Neuronal stem cell (in vitro differentiated cells): ENCODE data around the gene LRRC32.

Experiments used
- DNase-seq: peaks from one replicate; pipeline ENCODE4 v3.0.0-alpha.2; 2013; ENCODE audit warnings: low spot score
- H2AFZ ChIP-seq: one replicate; pipeline ENCODE4 v1.6.1; 2013; ENCODE audit warnings: mild to moderate bottlenecking, low read length, inconsistent platforms
- H2AK5ac ChIP-seq: 2 replicates; pipeline ENCODE4 v1.6.1; 2013; ENCODE audit warnings: low read depth, mild to moderate bottlenecking, inconsistent platforms, low read length, moderate library complexity, mixed read lengths
- H2BK120ac ChIP-seq: 2 replicates; pipeline ENCODE4 v1.6.1; 2013; ENCODE audit warnings: low read depth, mild to moderate bottlenecking, inconsistent platforms, low read length, moderate library complexity, mixed read lengths
- H2BK12ac ChIP-seq: one replicate; pipeline ENCODE4 v1.6.1; 2013; ENCODE audit warnings: low read length, inconsistent platforms
- H2BK15ac ChIP-seq: 2 replicates; pipeline ENCODE4 v1.6.1; 2013; ENCODE audit warnings: mild to moderate bottlenecking, low read length, inconsistent platforms, mixed read lengths
- H2BK5ac ChIP-seq: one replicate; pipeline ENCODE4 v1.6.1; 2013; ENCODE audit warnings: inconsistent platforms, mild to moderate bottlenecking, low read length, moderate library complexity
- H3K14ac ChIP-seq: one replicate; pipeline ENCODE4 v1.6.1; 2013; ENCODE audit warnings: low read length, inconsistent platforms
- H3K18ac ChIP-seq: 2 replicates; pipeline ENCODE4 v1.6.1; 2013; ENCODE audit warnings: low read length, inconsistent platforms
- H3K23ac ChIP-seq: 2 replicates; pipeline ENCODE4 v1.6.1; 2013; ENCODE audit warnings: low read depth, mild to moderate bottlenecking, mixed read lengths, low read length, inconsistent platforms; ENCODE audit not compliant: poor library complexity
- H3K27ac ChIP-seq: replicated peaks from 3 replicates; pipeline ENCODE4 v1.5.1; 2013; ENCODE audit warnings: low read length, inconsistent platforms
- H3K27me3 ChIP-seq, 3 experiments: 2 replicates each; pipeline ENCODE4 v1.6.1; 2013; ENCODE audit warnings: low read length in 3 of 3, mild to moderate bottlenecking in 2 of 3, inconsistent platforms in 1 of 3, low read depth in 1 of 3, mixed read lengths in 1 of 3, moderate library complexity in 1 of 3; ENCODE audit not compliant: control insufficient read depth in 3 of 3, insufficient read depth in 3 of 3
- H3K36me3 ChIP-seq, 2 donors: replicated peaks in 1 of 2; 2 replicates each; pipeline ENCODE4 v1.6.1; 2013; ENCODE audit warnings: low read length in 2 of 2; ENCODE audit not compliant: control insufficient read depth in 2 of 2, insufficient read depth in 2 of 2
- H3K4ac ChIP-seq: 2 replicates; pipeline ENCODE4 v1.6.1; 2013; ENCODE audit warnings: inconsistent platforms, mild to moderate bottlenecking, low read length, moderate library complexity
- H3K4me1 ChIP-seq, 2 donors: 1 replicate in 1 of 2; 2 replicates in 1 of 2; pipeline ENCODE4 v1.6.1; 2013; ENCODE audit warnings: low read length in 2 of 2, low read depth in 1 of 2; ENCODE audit not compliant: control insufficient read depth in 2 of 2, insufficient read depth in 1 of 2
- H3K4me2 ChIP-seq: one replicate; pipeline ENCODE4 v1.6.1; 2013; ENCODE audit warnings: mild to moderate bottlenecking, low read length, inconsistent platforms; ENCODE audit not compliant: insufficient read depth, poor library complexity, severe bottlenecking
- H3K4me3 ChIP-seq, 2 donors: 2 replicates each; pipeline ENCODE4 v1.5.1; 2013; ENCODE audit warnings: low read length in 2 of 2, mild to moderate bottlenecking in 2 of 2, inconsistent platforms in 1 of 2, moderate library complexity in 1 of 2
- H3K79me1 ChIP-seq: one replicate; pipeline ENCODE4 v1.6.1; 2013; ENCODE audit warnings: low read depth, mild to moderate bottlenecking, inconsistent platforms, low read length, moderate library complexity
- H3K9ac ChIP-seq: one replicate; pipeline ENCODE4 v1.6.1; 2013; ENCODE audit warnings: mild to moderate bottlenecking, low read depth, low read length, inconsistent platforms; ENCODE audit not compliant: poor library complexity
- H3K9me3 ChIP-seq, 2 donors: replicated peaks in 1 of 2; 2 replicates each; pipeline versions ENCODE3 to v1.6.1; 2013; ENCODE audit warnings: low read length in 2 of 2, mild to moderate bottlenecking in 2 of 2, inconsistent platforms in 1 of 2, low read depth in 1 of 2, mixed read lengths in 1 of 2, moderate library complexity in 1 of 2; ENCODE audit not compliant: control insufficient read depth in 2 of 2, insufficient read depth in 1 of 2
- H4K8ac ChIP-seq: one replicate; pipeline ENCODE4 v1.6.1; 2013; ENCODE audit warnings: low read depth, mild to moderate bottlenecking, inconsistent platforms, low read length, moderate library complexity
- H4K91ac ChIP-seq: one replicate; pipeline ENCODE4 v1.6.1; 2013; ENCODE audit warnings: low read length, low read depth, mild to moderate bottlenecking, inconsistent platforms; ENCODE audit not compliant: poor library complexity
- whole genome bisulfite sequencing, 2 donors: extraction: QIAGEN DNeasy Blood & Tissue Kit; methylation state at CpG; one replicate each; pipeline ENCODE4 v1.1.7; 2013; ENCODE audit warnings: missing lambda C conversion rate in 2 of 2, mixed read lengths in 1 of 2; ENCODE audit not compliant: insufficient read length in 2 of 2, insufficient replicate concordance in 1 of 2; ENCODE audit errors: extremely low coverage in 2 of 2; 5-methylcytosine and 5-hydroxymethylcytosine counted together

The LRRC32 gene

GRCh38 chr11:76707293-76707825 is 36.8 kb upstream of the LRRC32 start:
- no CpG with 5 or more reads among the region's 13 CpGs for WGBS, 2 donors

DNA sequence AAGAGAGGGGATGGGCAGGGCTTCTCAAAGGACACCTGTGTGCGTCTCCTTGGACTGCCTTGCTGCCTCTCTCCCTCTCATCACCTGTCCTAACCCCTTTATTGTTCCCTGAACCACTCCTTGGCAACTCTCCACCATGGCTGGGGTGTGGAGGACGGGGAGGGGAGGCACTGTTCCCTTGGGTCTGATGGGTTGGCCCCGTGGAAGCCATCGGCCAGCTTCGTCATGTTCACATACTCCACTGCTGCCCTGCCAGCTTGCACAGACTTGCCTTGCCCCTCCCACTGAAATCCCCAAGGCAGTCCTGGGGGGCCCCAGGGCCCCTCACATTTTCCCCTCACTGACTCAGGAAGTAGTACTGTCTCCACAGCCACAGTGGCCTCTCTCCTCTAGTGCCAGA is 36.1 kb upstream of the LRRC32 start:
- WGBS, 2 donors: no CpG with 5 or more reads among the region's 5 CpGs
- H3K36me3 ChIP-seq: no peaks in the 10 kb centered on the region
- peaks cover 4 to 5% of the 10 kb centered on the region in 2 donors for H3K4me1 ChIP-seq
- H3K4me2 ChIP-seq: no peak overlapping the region
- no peak overlapping the region for H2AK5ac ChIP-seq
- no peaks in the 10 kb centered on the region for H3K9me3 ChIP-seq
- H2BK12ac ChIP-seq: no peak overlapping the region
- no peak overlapping the region for H2BK120ac ChIP-seq
- H3K23ac ChIP-seq: no peak overlapping the region
- H4K8ac ChIP-seq: no peak overlapping the region
- H3K79me1 ChIP-seq: no peaks in the 10 kb centered on the region
- no peak overlapping the region for H3K9ac ChIP-seq
- H3K4me3 ChIP-seq: no peak overlapping the region
- H3K27ac ChIP-seq: no peak overlapping the region
- no peak overlapping the region for H3K4ac ChIP-seq
- no peak overlapping the region for H2AFZ ChIP-seq
- no peak overlapping the region for H2BK5ac ChIP-seq
- H3K14ac ChIP-seq: no peak overlapping the region
- no peak overlapping the region for H4K91ac ChIP-seq
- no peak for DNase-seq
- H2BK15ac ChIP-seq: no peak overlapping the region
- no peak overlapping the region for H3K18ac ChIP-seq
- peaks cover 0 to 7% (median 0%) of the 10 kb centered on the region in 3 experiments for H3K27me3 ChIP-seq

More at GRCh38 chr11:76707293-76707825, 36.8 kb upstream of the LRRC32 start:
- peaks cover 0 to 5% of the 10 kb centered on the region in 2 donors for H3K4me1 ChIP-seq
- no peak overlapping the region for H4K91ac ChIP-seq
- H4K8ac ChIP-seq: no peak overlapping the region
- no peak overlapping the region for H2BK5ac ChIP-seq
- H3K79me1 ChIP-seq: no peaks in the 10 kb centered on the region
- H3K4ac ChIP-seq: no peak overlapping the region
- peak overlapping the region; percentile 54 for H2BK15ac ChIP-seq
- no peak overlapping the region for H3K27ac ChIP-seq
- no peak overlapping the region for H2AFZ ChIP-seq
- no peaks in the 10 kb centered on the region for H3K36me3 ChIP-seq
- H3K4me2 ChIP-seq: no peak overlapping the region
- H3K9ac ChIP-seq: no peak overlapping the region
- H3K9me3 ChIP-seq: no peaks in the 10 kb centered on the region
- H3K4me3 ChIP-seq: no peak overlapping the region
- H2BK120ac ChIP-seq: no peak overlapping the region
- H2BK12ac ChIP-seq: no peak overlapping the region
- H3K14ac ChIP-seq: no peak overlapping the region
- H2AK5ac ChIP-seq: no peak overlapping the region
- no peak for DNase-seq
- H3K27me3 ChIP-seq: peaks cover 0 to 10% (median 0%) of the 10 kb centered on the region in 3 experiments
- H3K23ac ChIP-seq: peak overlapping the region; percentile 39
- no peak overlapping the region for H3K18ac ChIP-seq

GRCh38 chr11:76705826-76706225 is 35.3 kb upstream of the LRRC32 start:
- H3K27ac ChIP-seq: no peak overlapping the region
- no peak overlapping the region for H3K4me3 ChIP-seq
- H2BK15ac ChIP-seq: no peak overlapping the region
- no peak overlapping the region for H3K18ac ChIP-seq
- no peak overlapping the region for H3K4ac ChIP-seq
- no peak overlapping the region for H3K4me2 ChIP-seq
- no peak overlapping the region for H4K8ac ChIP-seq
- DNase-seq: no peak
- no peak overlapping the region for H2BK5ac ChIP-seq
- no peak overlapping the region for H3K14ac ChIP-seq
- H3K36me3 ChIP-seq: no peaks in the 10 kb centered on the region
- H3K4me1 ChIP-seq: peaks cover 4 to 5% of the 10 kb centered on the region in 2 donors
- H3K9ac ChIP-seq: no peak overlapping the region
- H2BK120ac ChIP-seq: no peak overlapping the region
- no peak overlapping the region for H3K23ac ChIP-seq
- WGBS, 2 donors: no CpG with 5 or more reads among the region's 5 CpGs
- H3K9me3 ChIP-seq: no peaks in the 10 kb centered on the region
- no peak overlapping the region for H2AFZ ChIP-seq
- no peak overlapping the region for H4K91ac ChIP-seq
- no peak overlapping the region for H2AK5ac ChIP-seq
- H3K79me1 ChIP-seq: no peaks in the 10 kb centered on the region
- H2BK12ac ChIP-seq: no peak overlapping the region
- peaks cover 0 to 7% (median 0%) of the 10 kb centered on the region in 3 experiments for H3K27me3 ChIP-seq

- H2AFZ ChIP-seq: no peak overlapping the region
- H3K4me3 ChIP-seq: no peak overlapping the region
- no peak for DNase-seq
- no peak overlapping the region for H2BK15ac ChIP-seq
- no peak overlapping the region for H3K14ac ChIP-seq
- no peak overlapping the region for H3K23ac ChIP-seq
- no peaks in the 10 kb centered on the region for H3K27me3 ChIP-seq
- no peak overlapping the region for H4K8ac ChIP-seq
- H2BK12ac ChIP-seq: no peak overlapping the region
- H3K79me1 ChIP-seq: no peaks in the 10 kb centered on the region
- no peaks in the 10 kb centered on the region for H3K9me3 ChIP-seq
- H2BK5ac ChIP-seq: no peak overlapping the region
- H3K4me1 ChIP-seq: peaks cover 4 to 5% of the 10 kb centered on the region in 2 donors
- H3K9ac ChIP-seq: no peak overlapping the region
- no peak overlapping the region for H3K18ac ChIP-seq
- H3K4me2 ChIP-seq: no peak overlapping the region
- H3K36me3 ChIP-seq: no peaks in the 10 kb centered on the region
- H2BK120ac ChIP-seq: no peak overlapping the region
- no peak overlapping the region for H3K27ac ChIP-seq
- H3K4ac ChIP-seq: no peak overlapping the region
- WGBS, 2 donors: no CpG with 5 or more reads among the region's 5 CpGs
- H2AK5ac ChIP-seq: no peak overlapping the region
- H4K91ac ChIP-seq: no peak overlapping the region
Measured at GRCh38 chr11:76704171-76704948, 33.8 kb upstream of the LRRC32 start.
